ENCODE measurements around the gene HDLBP. TPM values are rescaled to one million over a fixed set of nuclear protein-coding genes. Genes with fewer than 3 reads are reported as not detected.
"Not testable (repeated sequence)": the region's sequence is repeated elsewhere in the genome, so short reads cannot be mapped to it uniquely, and the experiment has no call there.

HDLBP gene
- total RNA-seq, 1 donor from 2014 or later: 226 TPM

GRCh38 chr2:241278306-241278705 lies 37.2 kb downstream of the HDLBP start:
- intact Hi-C loops (cut with micrococcal nuclease): not testable (repeated sequence)

GRCh38 chr2:241275910-241276309 lies 39.6 kb downstream of the HDLBP start:
- intact Hi-C loops (cut with micrococcal nuclease): loop anchor here (2.0 kb wide), 1 partner anchor 21 kb away; no protein-coding TSS in a partner anchor

GRCh38 chr2:241275504-241275903 lies 40.0 kb downstream of the HDLBP start:
- intact Hi-C loops (cut with micrococcal nuclease): loop anchor here (2.0 kb wide), 1 partner anchor 21 kb away; no protein-coding TSS in a partner anchor

GRCh38 chr2:241274127-241274526 lies 41.3 kb downstream of the HDLBP start:
- intact Hi-C loops (cut with micrococcal nuclease): loop anchor here (2.0 to 5.0 kb wide), 2 partner anchors 23 to 343 kb away; no protein-coding TSS in a partner anchor

GRCh38 chr2:241273210-241274020 lies 42.1 kb downstream of the HDLBP start:
- intact Hi-C loops (cut with micrococcal nuclease): loop anchor here (2.0 to 5.0 kb wide), 4 partner anchors 23 to 344 kb away; partner anchors contain the start of genes FARP2 and STK25

- intact Hi-C loops (cut with micrococcal nuclease): loop anchor here (1.0 to 5.0 kb wide), 5 partner anchors 64 to 345 kb away; partner anchors contain the start of genes FARP2, PPP1R7 and STK25
Measured at GRCh38 chr2:241272303-241273209, 42.9 kb downstream of the HDLBP start.

GRCh38 chr2:241271706-241272302 lies 43.7 kb downstream of the HDLBP start:
- intact Hi-C loops (cut with micrococcal nuclease): loop anchor here (1.0 to 5.0 kb wide), 7 partner anchors 43 to 345 kb away; partner anchors contain the start of genes FARP2, HDLBP, PPP1R7 and SEPTIN2

- intact Hi-C loops (cut with micrococcal nuclease): loop anchor here (2.0 to 5.0 kb wide), 2 partner anchors 52 to 347 kb away; no protein-coding TSS in a partner anchor
Measured at GRCh38 chr2:241270531-241270930, 44.9 kb downstream of the HDLBP start.

GRCh38 chr2:241269707-241270520 lies 45.6 kb downstream of the HDLBP start:
- intact Hi-C loops (cut with micrococcal nuclease): loop anchor here (2.0 to 5.0 kb wide), 2 partner anchors 51 to 347 kb away; no protein-coding TSS in a partner anchor

GRCh38 chr2:241268716-241269445 lies 46.6 kb downstream of the HDLBP start:
- intact Hi-C loops (cut with micrococcal nuclease): no loop called here

GRCh38 chr2:241268306-241268705 lies 47.2 kb downstream of the HDLBP start:
- intact Hi-C loops (cut with micrococcal nuclease): no loop called here

GRCh38 chr2:241267249-241268067 lies 48.0 kb downstream of the HDLBP start:
- intact Hi-C loops (cut with micrococcal nuclease): no loop called here

- intact Hi-C loops (cut with micrococcal nuclease): no loop called here
Measured at GRCh38 chr2:241265506-241265905, 50.0 kb downstream of the HDLBP start.

GRCh38 chr2:241263061-241263460 lies 52.4 kb downstream of the HDLBP start:
- intact Hi-C loops (cut with micrococcal nuclease): no loop called here

- intact Hi-C loops (cut with micrococcal nuclease): no loop called here
Measured at GRCh38 chr2:241261628-241262027, 53.8 kb downstream of the HDLBP start.

GRCh38 chr2:241260911-241261310 lies 54.6 kb downstream of the HDLBP start:
- intact Hi-C loops (cut with micrococcal nuclease): no loop called here

- intact Hi-C loops (cut with micrococcal nuclease): no loop called here
Measured at GRCh38 chr2:241258505-241259280, 56.8 kb downstream of the HDLBP start.
